ENCODE measurements around the gene CHST14.

The CHST14 gene

DNA sequence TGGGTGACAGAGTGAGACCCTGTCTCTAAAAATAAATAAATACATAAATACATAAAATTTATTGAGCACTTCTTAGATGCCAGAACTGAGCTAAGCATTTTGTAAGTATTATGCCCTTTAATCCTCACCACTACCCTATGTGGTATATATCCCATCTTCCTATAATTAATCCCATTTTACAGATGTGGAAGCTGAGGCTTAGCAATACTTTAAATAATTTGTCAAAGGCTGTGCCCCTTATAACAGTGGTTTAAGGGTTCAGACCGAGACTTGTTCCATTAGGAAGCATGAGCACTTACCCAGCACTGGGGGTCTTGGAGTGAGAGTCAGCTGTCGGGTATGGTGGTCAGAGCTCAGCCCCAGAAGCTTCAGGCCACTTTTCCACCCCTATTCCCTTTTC, 7.5 kb upstream of the CHST14 start:
- no peak for DNase-seq (ENCODE audit: low spot score)

DNA sequence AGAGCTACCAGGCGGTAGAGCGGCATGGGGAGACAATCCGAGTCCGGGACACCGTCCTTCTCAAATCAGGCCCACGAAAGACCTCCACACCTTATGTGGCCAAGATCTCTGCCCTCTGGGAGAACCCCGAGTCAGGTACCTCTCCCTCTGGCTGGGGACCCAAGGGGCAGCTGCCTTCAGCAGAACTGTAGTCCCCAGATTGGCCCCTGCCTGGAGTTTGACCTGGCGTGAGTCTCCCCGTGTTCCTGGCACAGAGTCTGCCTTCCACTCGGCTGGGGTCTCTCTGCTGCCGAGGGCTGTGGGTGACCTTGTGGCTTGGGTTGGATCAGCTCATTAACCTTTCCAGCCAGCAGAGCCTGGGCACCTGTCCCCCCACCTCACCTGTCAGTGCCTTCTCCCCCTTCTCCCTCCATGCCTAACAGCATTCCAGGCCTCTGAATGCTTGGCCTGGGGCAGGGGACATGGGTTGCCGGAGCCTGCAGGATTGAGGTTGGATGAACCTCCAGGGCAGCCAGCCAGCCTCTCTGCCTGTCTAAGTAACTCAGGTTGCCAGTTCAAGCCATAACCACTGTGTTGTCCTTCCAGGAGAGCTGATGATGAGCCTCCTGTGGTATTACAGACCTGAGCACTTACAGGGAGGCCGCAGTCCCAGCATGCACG, 6.8 kb upstream of the CHST14 start:
- no peak for DNase-seq (ENCODE audit: low spot score)

DNA sequence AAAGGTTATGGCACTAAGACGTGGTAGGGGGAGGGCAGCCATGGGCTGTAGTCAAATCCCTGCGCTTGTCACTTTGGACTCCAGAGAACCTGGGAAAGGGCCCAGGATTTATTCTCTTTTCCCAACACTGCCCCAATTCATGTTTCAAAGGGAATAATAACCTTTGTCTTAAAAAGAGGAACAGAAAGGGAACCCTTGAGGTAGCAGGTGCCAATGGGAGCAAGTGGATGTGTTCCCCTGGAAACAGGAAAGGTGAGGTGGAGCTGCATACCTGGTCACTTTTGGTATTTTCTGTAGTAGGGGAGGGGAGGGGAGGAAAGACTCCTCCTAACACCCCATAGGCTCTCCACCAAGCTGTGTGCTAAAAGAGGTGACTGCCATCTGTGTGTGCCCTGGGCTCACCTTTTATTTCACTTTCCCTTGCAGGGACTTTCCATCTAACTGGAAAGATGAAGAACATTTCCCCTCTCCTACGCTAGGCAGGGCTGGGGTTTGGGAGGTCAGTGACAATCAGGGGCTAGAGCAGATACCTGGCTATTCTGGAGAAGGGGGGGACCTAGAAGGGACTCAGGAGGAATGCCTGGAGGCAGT, 6.1 kb upstream of the CHST14 start:
- no peak for DNase-seq (ENCODE audit: low spot score)

DNA sequence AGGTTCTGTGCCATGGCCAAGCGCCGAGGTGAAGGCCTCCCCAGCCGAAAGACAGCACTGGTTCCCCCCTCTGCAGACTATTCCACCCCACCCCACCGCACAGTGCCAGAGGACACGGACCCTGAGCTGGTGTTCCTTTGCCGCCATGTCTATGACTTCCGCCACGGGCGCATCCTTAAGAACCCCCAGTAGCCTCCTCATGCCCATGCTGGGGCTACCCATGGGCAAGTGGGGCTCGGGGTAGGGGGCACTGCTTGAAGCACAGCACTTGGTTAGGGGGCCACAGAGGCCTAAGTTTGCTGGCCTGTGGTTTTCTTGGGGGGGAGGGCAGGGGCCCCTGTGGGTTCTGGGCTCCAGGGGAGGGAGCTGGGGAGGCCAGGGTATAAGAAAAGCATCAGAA, 4.8 kb upstream of the CHST14 start:
- DNase-seq (ENCODE audit: low spot score) = no peak

DNA sequence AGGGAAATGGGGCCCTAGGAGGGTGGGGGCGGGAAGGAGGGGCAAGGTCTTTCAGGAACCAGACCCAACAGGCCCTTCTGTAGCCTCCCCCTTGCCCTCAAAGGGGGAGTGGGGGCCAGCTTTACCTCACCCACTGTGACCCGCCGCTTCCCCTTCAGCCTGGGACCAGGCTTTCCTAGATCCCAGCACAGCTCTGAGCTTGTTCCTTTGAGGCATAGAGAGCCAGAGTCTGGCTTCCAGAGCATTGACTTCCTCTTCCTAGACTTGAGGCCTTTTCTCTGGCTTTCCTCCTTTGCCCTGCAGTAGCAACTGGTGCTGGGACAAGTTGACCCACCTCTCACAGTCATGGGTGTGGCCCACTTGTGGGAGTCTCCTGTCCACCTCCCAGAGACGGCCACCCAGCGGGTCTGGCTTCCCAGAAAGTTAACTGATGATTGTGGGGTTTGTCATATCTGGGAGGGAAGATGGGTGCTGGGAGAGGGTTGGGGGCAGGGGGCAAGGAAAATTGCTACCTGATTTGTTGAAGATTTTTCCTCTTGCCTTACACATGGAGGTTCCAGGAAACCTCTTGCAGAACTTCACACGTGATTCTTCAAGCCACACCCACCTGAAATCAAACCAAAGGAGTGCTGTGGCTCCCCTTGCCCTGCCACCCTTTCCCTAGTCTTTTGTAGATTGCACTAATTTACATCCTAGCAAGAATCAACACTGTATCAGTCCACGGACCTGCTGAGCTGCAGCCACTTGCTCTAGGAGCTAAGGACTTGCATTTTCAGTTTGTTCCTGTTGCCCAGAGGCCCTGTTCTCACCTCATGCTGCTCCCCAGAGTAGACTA, 4.1 kb upstream of the CHST14 start:
- DNase-seq (ENCODE audit: low spot score) = no peak

DNA sequence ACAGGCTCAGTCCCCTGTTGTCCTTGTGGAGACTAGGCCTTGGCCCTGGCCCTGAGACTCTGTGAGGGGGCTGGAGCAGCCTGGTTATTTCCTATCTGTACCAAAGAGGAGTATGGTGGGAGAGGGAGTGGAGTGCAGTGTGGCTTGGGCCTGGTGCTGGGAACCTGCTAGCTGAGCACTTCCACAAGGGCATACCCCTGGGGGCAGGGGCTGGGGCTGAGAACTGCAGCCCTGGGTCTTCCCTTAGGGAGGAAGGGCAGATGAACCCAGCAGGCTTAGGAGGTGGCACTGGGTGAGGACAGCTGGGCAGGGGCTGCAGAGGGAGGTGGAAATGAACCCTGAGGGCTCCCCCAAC, 3.5 kb upstream of the CHST14 start:
- no peak for DNase-seq (ENCODE audit: low spot score)

DNA sequence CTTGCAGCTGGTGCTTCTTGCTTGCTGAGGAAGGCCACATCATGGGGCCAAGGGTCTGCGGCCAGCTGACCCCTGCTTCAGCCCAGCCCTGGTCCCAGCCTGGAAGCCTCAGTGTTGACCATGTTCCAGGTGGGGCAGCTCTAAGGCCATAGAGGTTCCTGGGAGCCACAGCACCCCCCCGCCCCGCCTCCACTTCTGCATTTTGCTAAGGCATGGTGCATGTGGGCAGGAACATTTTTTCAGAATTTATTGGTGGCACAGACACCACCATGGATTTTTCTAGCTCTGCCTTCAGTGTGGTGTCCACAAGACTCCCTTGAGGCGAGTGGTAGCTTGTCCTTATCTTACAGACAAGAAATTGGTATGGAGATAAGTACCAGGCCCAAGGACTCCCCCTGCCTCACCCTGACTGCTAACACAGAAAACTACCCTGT, 1.9 kb upstream of the CHST14 start:
- no peak for DNase-seq (ENCODE audit: low spot score)

DNA sequence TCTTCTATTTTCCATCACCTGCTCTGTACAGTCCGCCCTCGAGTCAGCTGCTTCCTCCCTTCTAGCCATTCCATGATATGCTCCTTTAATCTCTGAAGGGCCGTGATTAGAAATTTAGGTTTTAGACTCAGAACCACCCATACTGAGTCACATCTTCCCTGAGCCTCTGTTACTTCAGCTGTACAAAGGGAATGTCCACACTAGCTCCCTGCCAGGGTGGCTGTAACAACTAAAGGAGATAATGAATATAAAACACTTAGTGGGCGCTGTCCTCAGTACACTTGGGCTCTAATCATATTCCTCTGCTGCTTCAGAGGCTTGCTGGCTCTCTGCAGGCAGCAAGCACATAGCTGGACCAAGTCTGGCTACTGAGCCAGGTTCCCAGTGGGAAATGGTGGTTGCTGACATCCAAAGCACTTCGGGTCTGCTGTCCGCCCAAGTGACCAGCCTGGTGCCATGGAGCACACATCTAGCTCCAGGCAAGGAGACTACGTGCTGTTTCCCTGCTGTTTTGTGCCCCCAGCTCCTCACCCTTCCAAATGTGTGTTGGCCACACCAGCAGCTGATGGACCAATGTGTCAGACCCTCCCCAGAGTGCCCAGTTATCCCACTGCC, 901 bp upstream of the CHST14 start:
- no peak for DNase-seq (ENCODE audit: low spot score)

DNA sequence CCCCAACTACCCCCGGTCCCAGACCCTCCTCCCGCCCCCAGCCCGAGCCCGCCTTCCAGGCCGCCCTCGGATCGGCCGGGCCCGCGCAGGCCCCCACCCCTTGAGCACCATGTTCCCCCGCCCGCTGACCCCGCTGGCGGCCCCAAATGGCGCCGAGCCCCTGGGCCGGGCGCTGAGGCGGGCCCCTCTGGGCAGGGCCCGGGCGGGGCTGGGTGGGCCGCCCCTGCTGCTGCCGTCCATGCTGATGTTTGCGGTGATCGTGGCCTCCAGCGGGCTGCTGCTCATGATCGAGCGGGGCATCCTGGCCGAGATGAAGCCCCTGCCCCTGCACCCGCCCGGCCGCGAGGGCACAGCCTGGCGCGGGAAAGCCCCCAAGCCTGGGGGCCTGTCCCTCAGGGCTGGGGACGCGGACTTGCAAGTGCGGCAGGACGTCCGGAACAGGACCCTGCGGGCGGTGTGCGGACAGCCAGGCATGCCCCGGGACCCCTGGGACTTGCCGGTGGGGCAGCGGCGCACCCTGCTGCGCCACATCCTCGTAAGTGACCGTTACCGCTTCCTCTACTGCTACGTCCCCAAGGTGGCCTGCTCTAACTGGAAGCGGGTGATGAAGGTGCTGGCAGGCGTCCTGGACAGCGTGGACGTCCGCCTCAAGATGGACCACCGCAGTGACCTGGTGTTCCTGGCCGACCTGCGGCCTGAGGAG, 472 bp downstream of the CHST14 start:
- no peak for DNase-seq (ENCODE audit: low spot score)

DNA sequence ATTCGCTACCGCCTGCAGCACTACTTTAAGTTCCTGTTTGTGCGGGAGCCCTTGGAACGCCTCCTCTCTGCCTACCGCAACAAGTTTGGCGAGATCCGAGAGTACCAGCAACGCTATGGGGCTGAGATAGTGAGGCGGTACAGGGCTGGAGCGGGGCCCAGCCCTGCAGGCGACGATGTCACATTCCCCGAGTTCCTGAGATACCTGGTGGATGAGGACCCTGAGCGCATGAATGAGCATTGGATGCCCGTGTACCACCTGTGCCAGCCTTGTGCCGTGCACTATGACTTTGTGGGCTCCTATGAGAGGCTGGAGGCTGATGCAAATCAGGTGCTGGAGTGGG, 995 bp downstream of the CHST14 start:
- no peak for DNase-seq (ENCODE audit: low spot score)

DNA sequence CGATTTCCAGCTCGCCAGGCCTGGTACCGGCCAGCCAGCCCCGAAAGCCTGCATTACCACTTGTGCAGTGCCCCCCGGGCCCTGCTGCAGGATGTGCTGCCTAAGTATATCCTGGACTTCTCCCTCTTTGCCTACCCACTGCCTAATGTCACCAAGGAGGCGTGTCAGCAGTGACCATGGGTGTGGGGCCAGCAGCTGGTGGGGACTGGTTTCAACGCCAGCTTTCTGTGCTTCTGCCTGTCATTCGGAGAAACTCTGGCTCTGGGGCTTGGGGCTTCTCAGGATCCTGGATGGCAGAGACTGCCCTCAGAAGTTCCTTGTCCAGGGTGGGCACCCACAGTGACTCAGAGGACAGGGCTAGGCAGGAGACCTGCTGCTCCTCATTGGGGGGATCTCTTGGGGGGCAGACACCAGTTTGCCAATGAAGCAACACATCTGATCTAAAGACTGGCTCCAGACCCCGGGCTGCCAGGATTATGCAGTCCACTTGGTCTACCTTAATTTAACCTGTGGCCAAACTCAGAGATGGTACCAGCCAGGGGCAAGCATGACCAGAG, 1.5 kb downstream of the CHST14 start:
- DNase-seq (ENCODE audit: low spot score) = no peak

DNA sequence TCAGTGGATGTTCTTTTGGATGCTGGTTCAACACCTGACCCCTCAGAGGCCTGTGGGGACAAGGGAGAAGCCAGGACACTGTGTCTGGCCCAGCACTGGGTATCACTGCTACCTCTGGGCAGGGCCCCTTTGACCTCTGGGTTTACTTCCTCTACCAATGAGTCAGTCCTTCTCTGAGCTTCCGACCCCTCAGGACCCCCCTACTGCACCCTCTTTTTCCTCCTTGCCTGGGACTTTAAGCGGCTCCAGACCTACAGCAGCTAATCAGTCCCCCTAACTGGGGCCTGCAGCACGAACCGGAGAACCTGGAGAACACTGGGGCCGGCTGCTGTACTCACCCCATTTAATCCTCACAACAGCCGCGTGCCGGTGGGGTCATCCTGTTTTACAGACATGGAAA, 3.8 kb downstream of the CHST14 start:
- no peak for DNase-seq (ENCODE audit: low spot score)

DNA sequence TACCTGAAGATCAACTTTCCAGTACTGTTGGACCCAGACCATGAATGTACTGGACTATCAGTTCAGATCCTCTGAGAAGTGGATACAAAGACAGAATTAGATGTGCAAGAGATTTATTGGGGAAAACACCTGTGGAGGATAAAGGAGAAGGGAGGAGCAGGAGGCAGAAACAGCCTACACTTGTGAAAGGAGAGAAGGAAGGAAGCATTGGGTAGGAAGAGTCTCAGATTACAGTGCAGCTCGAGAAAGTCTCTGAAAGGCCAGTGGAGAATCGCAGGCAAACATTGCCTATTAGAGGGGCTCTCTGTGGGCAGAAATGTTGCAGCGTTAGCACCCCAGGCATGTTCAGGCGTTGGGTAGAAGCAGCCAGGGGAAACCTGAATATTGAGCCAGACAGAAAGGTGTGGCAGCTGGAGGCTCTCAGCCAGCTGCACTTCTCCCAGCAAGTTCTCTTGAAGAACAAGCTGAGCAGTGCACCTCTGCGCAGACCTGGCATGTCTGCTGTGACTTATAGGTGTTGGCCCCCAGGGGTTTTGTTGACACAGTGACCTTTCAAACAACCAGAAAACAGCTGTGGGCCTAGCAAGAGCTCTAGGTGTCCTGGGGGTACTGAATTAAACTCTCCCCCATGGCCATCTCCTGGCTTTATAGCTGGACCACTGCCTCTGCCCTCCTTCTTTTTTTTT, 7.0 kb downstream of the CHST14 start:
- no peak for DNase-seq (ENCODE audit: low spot score)

DNA sequence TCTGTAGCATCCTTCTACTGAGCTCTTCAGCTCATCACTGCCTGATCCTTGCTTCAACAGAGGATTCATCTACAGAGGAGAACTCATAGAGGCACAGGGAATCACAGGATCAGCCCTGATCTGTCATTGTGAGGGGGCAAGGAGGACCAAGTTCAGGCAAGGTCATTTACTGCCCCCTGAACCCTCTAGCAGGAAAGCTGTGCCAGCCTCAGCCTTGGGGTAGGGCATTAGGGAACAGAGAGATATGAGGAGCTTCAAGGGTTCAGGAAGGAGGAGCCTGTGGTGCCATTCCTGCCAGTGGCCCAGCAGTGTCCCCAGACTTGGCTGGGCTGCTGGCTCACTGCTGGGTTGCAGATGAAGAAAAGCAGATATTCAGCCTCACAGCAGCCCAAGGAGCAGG, 8.2 kb downstream of the CHST14 start:
- no peak for DNase-seq (ENCODE audit: low spot score)

DNA sequence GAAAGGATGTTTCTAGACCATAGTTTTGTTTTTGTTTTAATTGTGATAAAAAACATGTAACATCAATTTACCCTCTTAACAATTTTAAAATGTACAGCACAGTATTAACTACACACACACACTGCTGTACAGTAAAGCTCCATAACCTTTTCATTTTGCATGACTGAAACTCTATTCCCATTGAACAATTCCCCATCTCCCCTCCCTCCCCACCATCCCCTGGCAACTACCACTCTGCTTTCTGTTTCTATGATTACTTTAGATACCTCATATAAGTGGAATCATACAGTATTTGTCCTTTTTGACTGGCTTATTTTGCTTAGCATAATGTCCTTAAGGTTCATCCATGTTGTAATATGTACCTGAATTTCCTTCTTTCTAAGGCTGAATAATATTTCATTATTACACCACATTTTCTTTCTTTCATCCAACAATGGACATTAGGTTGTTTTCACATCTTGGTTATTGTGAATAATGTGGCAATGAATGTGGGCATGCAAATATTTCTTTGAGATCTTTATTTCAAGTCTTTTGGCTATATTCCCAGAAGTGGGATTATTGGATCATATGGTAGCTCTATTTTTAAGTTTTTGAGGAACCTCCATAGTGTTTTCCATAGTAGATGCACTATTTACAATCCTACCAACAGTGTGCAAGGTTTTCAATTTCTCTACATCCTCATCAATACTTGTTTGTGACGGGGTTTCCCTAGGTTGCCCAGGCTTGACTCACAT, 10.7 kb downstream of the CHST14 start:
- DNase-seq (ENCODE audit: low spot score) = no peak

DNA sequence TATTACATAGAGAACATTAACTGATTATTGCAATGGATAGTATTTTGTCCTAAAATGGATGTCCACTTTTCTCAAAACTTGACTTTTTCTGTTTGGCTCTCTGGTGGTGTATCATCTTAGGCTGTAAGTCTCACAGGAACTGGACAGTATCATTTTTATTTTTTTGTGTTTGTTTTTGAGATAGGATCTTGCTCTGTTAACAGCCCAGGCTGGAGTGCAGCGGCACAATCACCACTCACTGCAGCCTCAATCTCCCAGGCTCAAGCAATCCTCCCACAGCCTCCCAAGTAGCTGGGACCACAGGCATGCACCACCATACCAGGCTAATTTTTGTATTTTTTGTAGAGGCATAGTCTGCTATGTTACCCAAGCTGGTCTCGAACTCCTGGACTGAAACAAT, 13.1 kb downstream of the CHST14 start:
- DNase-seq (ENCODE audit: low spot score) = no peak

DNA sequence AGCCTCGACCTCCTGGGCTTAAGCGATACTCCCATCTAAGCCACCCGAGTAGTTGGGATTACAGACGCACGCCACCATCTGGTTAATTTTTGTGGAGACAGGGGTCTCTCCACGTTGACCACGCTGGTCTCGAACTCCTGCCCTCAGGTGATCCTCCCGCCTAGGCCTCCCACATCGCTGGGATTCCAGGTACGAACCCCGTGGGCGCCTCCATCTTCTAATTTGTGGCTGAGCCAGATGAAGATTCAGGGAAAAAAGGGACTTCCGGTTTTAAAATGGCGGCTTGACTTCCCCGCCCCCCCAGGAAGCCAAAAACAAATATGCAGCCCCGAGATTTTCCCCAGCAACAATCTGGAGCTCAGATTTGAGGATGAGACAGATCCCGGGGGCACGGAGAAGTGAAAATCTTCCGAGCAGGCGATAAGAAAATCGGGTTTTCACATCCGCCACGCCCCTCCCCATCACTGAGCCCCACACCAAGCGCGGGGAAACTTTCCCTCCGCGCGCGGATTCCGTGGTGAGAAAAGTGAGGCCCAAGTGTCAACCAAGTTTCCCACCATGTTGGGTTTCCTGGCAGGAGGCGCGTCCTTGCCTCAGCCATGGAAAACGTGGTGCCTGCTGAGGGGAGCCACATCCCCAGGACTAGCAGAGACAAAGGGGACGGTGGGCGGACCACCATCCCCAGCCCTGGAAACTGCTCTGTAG, 15.4 kb downstream of the CHST14 start:
- DNase-seq (ENCODE audit: low spot score) = no peak

DNA sequence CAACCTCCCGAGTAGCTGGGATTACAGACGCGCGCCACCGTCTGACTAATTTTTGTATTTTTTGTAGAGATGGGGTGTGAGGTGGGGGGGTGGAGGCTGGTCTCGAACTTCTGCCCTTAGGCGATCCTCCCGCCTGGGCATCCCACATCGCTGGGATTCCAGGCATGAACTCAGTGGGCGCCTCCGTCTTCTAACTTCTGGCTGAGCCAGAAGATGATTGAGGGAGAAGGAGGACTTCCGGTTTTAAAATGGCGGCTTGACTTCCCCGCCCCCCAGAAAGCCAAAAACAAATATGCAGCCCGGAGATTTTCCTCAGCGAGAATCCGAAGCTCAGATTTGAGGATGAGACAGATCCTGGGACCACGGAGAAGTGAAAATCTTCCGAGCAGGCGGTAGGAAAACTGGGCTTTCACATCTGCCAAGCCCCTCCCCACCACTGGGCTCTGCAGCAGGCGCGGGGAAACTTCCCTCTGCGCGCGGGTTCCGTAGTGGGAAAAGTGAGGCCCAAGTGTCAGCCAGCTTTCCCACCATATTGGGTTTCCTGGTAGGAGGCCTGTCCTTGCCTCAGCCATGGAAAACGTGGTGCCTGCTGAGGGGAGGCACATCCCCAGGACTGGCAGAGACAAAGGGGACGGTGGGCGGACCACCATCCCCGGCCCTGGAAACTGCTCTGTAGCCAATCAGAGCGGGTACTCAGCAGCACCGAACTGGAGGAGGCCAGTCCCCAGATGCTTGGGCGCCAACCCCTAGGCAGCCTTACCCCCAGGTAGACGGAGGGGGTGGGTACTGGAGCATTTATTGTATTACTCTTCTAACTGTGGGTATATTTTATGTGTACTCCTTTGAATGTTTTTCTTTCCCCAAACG, 17.3 kb downstream of the CHST14 start:
- DNase-seq (ENCODE audit: low spot score) = no peak
